SK-N-MC (cell line): ENCODE measurements around the gene LIN54.
"Not testable (repeated sequence)": the region's sequence is repeated elsewhere in the genome, so short reads cannot be mapped to it uniquely, and the experiment has no call there.

Experiments
- EZH2 ChIP-seq: fragments of 200-600 bp; sonication (generic); IDR thresholded peaks from one replicate; pipeline ENCODE4 v1.6.1; 2017; ENCODE audit warnings: antibody characterized with exemption
- FOXP2 ChIP-seq: optimal IDR thresholded peaks from 2 replicates; pipeline ENCODE3; 2011; ENCODE audit warnings: mild to moderate bottlenecking, moderate library complexity; ENCODE audit not compliant: insufficient read depth; ENCODE audit errors: extremely low read length, control extremely low read depth
- POLR2AphosphoS5 ChIP-seq: IDR thresholded peaks from 2 replicates; pipeline ENCODE4 v1.6.1; 2012; ENCODE audit warnings: mild to moderate bottlenecking, low read depth, low read length, borderline replicate concordance

- not testable (repeated sequence) for TF ChIP-seq POLR2AphosphoS5, EZH2, FOXP2
Observed at GRCh38 chr4:82987519-82987918, 23.1 kb downstream of the LIN54 start.
